ENCODE results near the gene FMN2.

Gene FMN2

GRCh38 chr1:240338837-240339236, 247.2 kb downstream of the FMN2 start:
- Histone ChIP-seq H3K36me3 (replicated peaks; ENCODE audit: low read depth, low read length) (no peaks in the 10 kb centered on the region), H2AFZ (ENCODE audit: low read depth, low read length) (no peak overlapping the region), H3K4me2 (ENCODE audit: low read length) (no peak overlapping the region), H3K4me3 (ENCODE audit: low read length) (no peak overlapping the region), H3K79me2 (ENCODE audit: low read length) (no peaks in the 10 kb centered on the region), H3K9ac (ENCODE audit: low read length) (no peak overlapping the region), H4K20me1 (ENCODE audit: insufficient read depth, low read length) (no peaks in the 10 kb centered on the region), H3K27me3 (ENCODE audit: low read depth, low read length) (no peaks in the 10 kb centered on the region), H3K27ac (ENCODE audit: low read length) (no peak overlapping the region), H3K4me1 (ENCODE audit: low read length) (no peaks in the 10 kb centered on the region), H3K9me3 (ENCODE audit: insufficient read depth, low read length) (no peaks in the 10 kb centered on the region)
- TF ChIP-seq EZH2phosphoT487 (IDR thresholded peaks at IDR 0.05; ENCODE audit: low read depth) (no peak), CTCF (IDR thresholded peaks at IDR 0.05; ENCODE audit: low read depth, low read length) (no peak)

GRCh38 chr1:240341365-240342250, 249.9 kb downstream of the FMN2 start:
- H3K27ac ChIP-seq (ENCODE audit: low read length): no peak overlapping the region

GRCh38 chr1:240342251-240342625, 250.6 kb downstream of the FMN2 start:
- Histone ChIP-seq H3K9ac (ENCODE audit: low read length) (no peak overlapping the region), H3K4me2 (ENCODE audit: low read length) (no peak overlapping the region), H3K27me3 (ENCODE audit: low read depth, low read length) (no peaks in the 10 kb centered on the region), H2AFZ (ENCODE audit: low read depth, low read length) (no peak overlapping the region), H3K4me1 (ENCODE audit: low read length) (no peaks in the 10 kb centered on the region), H3K27ac (ENCODE audit: low read length) (no peak overlapping the region), H4K20me1 (ENCODE audit: insufficient read depth, low read length) (no peaks in the 10 kb centered on the region), H3K9me3 (ENCODE audit: insufficient read depth, low read length) (no peaks in the 10 kb centered on the region), H3K4me3 (ENCODE audit: low read length) (no peak overlapping the region), H3K36me3 (replicated peaks; ENCODE audit: low read depth, low read length) (no peaks in the 10 kb centered on the region), H3K79me2 (ENCODE audit: low read length) (no peaks in the 10 kb centered on the region)
- TF ChIP-seq CTCF (IDR thresholded peaks at IDR 0.05; ENCODE audit: low read depth, low read length): no peak
- TF ChIP-seq EZH2phosphoT487 (IDR thresholded peaks at IDR 0.05; ENCODE audit: low read depth): no peak

More at GRCh38 chr1:240341365-240342250, 249.9 kb downstream of the FMN2 start:
- H3K9ac ChIP-seq (ENCODE audit: low read length): no peak overlapping the region
- no peaks in the 10 kb centered on the region for H4K20me1 ChIP-seq (ENCODE audit: insufficient read depth, low read length)
- H3K36me3 ChIP-seq (replicated peaks; ENCODE audit: low read depth, low read length): no peaks in the 10 kb centered on the region
- no peak overlapping the region for H3K4me2 ChIP-seq (ENCODE audit: low read length)
- no peaks in the 10 kb centered on the region for H3K27me3 ChIP-seq (ENCODE audit: low read depth, low read length)
- no peaks in the 10 kb centered on the region for H3K79me2 ChIP-seq (ENCODE audit: low read length)
- H3K4me3 ChIP-seq (ENCODE audit: low read length): no peak overlapping the region
- no peaks in the 10 kb centered on the region for H3K4me1 ChIP-seq (ENCODE audit: low read length)
- H2AFZ ChIP-seq (ENCODE audit: low read depth, low read length): no peak overlapping the region
- no peak for TF ChIP-seq EZH2phosphoT487 (IDR thresholded peaks at IDR 0.05; ENCODE audit: low read depth)
- no peak for TF ChIP-seq CTCF (IDR thresholded peaks at IDR 0.05; ENCODE audit: low read depth, low read length)
- no peaks in the 10 kb centered on the region for H3K9me3 ChIP-seq (ENCODE audit: insufficient read depth, low read length)

- Histone ChIP-seq H4K20me1 (ENCODE audit: insufficient read depth, low read length) (no peaks in the 10 kb centered on the region), H3K9me3 (ENCODE audit: insufficient read depth, low read length) (no peaks in the 10 kb centered on the region), H3K27me3 (ENCODE audit: low read depth, low read length) (no peaks in the 10 kb centered on the region), H3K27ac (ENCODE audit: low read length) (no peak overlapping the region), H3K9ac (ENCODE audit: low read length) (no peak overlapping the region), H2AFZ (ENCODE audit: low read depth, low read length) (no peak overlapping the region), H3K4me2 (ENCODE audit: low read length) (no peak overlapping the region), H3K79me2 (ENCODE audit: low read length) (no peaks in the 10 kb centered on the region), H3K4me1 (ENCODE audit: low read length) (no peaks in the 10 kb centered on the region), H3K4me3 (ENCODE audit: low read length) (no peak overlapping the region), H3K36me3 (replicated peaks; ENCODE audit: low read depth, low read length) (no peaks in the 10 kb centered on the region)
- TF ChIP-seq EZH2phosphoT487 (IDR thresholded peaks at IDR 0.05; ENCODE audit: low read depth) (no peak), CTCF (IDR thresholded peaks at IDR 0.05; ENCODE audit: low read depth, low read length) (no peak)
Measured at GRCh38 chr1:240343045-240343444, 251.4 kb downstream of the FMN2 start.
